Neutrophil (primary cell): ENCODE measurements around the gene SKIDA1.

ENCODE experiments used
- H3K27ac ChIP-seq: fragments of 200-600 bp; sonication (generic); 2 replicates; pipeline ENCODE4 v1.5.1; 2016; ENCODE audit warnings: mild to moderate bottlenecking, moderate library complexity
- H3K27me3 ChIP-seq: fragments of 200-600 bp; sonication (generic); 2 replicates; pipeline ENCODE4 v1.6.0; 2016; ENCODE audit warnings: mild to moderate bottlenecking
- H3K36me3 ChIP-seq: fragments of 200-600 bp; sonication (generic); 2 replicates; pipeline ENCODE4 v1.5.1; 2017
- H3K4me1 ChIP-seq, 2 experiments: fragments of 200-600 bp in 1 of 2; sonication (generic) in 1 of 2; 1 replicate in 1 of 2; 2 replicates in 1 of 2; pipeline versions ENCODE4 v1.5.1 to v1.6.1; 2013 to 2016; ENCODE audit warnings: low read depth in 1 of 2, low read length in 1 of 2, mild to moderate bottlenecking in 1 of 2, moderate library complexity in 1 of 2; ENCODE audit not compliant: control insufficient read depth in 1 of 2, insufficient read depth in 1 of 2
- H3K4me3 ChIP-seq, 2 experiments: fragments of 200-600 bp in 1 of 2; sonication (generic) in 1 of 2; 1 replicate in 1 of 2; 2 replicates in 1 of 2; pipeline ENCODE4 v1.5.1; 2013 to 2016; ENCODE audit warnings: low read depth in 1 of 2, low read length in 1 of 2, mild to moderate bottlenecking in 1 of 2, moderate library complexity in 1 of 2
- H3K9me3 ChIP-seq: fragments of 200-600 bp; sonication (generic); 2 replicates; pipeline ENCODE4 v1.5.1; 2016
- TF ChIP-seq, protein P1 (sequence below): fragments of 200-600 bp; sonication (generic); IDR thresholded peaks from 2 replicates; pipeline ENCODE4 v1.5.1; 2016; ENCODE audit warnings: antibody characterized with exemption

The SKIDA1 gene

DNA sequence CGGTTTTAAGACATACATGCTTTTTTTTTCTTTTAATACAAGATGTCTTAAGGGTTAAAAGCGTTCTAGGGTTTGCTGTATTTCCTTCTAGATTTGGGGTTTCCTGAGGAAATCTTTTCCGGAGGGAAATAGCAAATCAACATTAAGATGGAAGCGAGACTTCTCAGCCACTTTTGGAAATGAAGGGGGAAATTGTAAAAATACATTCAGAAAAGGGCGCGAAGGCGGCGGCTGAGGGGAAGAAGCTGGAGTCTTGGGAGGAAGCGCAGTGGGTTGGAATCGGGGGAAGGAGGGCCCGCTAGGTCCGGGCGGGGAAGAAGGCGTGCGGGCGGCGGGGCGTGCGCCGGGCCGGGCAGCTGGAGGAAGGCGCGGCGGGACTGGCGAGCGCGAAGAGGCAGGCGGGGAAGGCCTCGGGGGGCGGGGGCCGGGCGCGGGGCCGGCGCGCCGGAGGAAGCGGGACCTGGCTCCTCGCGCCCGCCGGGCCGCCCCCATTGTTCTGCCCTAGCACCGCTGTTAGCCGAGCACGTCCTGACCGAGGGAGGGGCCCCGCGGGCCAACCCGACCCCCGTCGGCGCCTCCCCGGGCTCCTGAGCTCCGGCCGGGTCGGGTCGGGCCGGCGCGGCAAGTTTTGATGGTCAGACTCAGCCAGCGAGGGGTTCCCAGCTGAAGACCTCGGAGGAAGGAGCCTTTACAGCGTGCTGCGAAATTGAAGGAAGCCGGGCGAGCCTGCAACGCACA is 1.5 kb upstream of the SKIDA1 start:
- Histone ChIP-seq H3K27ac (peak overlapping the region; percentile 77), H3K27me3 (peaks cover 3% of the 10 kb centered on the region), H3K4me1 (peaks cover 29 to 31% of the 10 kb centered on the region in 2 experiments), H3K4me3 (peak overlapping the region; percentile 84 to 90), H3K9me3 (no peaks in the 10 kb centered on the region), H3K36me3 (no peaks in the 10 kb centered on the region)
- TF ChIP-seq, protein P1, sequence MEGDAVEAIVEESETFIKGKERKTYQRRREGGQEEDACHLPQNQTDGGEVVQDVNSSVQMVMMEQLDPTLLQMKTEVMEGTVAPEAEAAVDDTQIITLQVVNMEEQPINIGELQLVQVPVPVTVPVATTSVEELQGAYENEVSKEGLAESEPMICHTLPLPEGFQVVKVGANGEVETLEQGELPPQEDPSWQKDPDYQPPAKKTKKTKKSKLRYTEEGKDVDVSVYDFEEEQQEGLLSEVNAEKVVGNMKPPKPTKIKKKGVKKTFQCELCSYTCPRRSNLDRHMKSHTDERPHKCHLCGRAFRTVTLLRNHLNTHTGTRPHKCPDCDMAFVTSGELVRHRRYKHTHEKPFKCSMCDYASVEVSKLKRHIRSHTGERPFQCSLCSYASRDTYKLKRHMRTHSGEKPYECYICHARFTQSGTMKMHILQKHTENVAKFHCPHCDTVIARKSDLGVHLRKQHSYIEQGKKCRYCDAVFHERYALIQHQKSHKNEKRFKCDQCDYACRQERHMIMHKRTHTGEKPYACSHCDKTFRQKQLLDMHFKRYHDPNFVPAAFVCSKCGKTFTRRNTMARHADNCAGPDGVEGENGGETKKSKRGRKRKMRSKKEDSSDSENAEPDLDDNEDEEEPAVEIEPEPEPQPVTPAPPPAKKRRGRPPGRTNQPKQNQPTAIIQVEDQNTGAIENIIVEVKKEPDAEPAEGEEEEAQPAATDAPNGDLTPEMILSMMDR, result no peak

- H3K27me3 ChIP-seq, result peaks cover 9% of the 10 kb centered on the region
- TF ChIP-seq, protein P1, result no peak
- H3K27ac ChIP-seq, result peak overlapping the region; percentile 77
- no peaks in the 10 kb centered on the region for H3K9me3 ChIP-seq
- peak overlapping the region; percentile 84 to 90 for H3K4me3 ChIP-seq
- no peaks in the 10 kb centered on the region for H3K36me3 ChIP-seq
- peaks cover 29 to 31% of the 10 kb centered on the region in 2 experiments for H3K4me1 ChIP-seq
These were observed 842 bp upstream of the SKIDA1 start for GRCh38 chr10:21526188-21526859.

DNA sequence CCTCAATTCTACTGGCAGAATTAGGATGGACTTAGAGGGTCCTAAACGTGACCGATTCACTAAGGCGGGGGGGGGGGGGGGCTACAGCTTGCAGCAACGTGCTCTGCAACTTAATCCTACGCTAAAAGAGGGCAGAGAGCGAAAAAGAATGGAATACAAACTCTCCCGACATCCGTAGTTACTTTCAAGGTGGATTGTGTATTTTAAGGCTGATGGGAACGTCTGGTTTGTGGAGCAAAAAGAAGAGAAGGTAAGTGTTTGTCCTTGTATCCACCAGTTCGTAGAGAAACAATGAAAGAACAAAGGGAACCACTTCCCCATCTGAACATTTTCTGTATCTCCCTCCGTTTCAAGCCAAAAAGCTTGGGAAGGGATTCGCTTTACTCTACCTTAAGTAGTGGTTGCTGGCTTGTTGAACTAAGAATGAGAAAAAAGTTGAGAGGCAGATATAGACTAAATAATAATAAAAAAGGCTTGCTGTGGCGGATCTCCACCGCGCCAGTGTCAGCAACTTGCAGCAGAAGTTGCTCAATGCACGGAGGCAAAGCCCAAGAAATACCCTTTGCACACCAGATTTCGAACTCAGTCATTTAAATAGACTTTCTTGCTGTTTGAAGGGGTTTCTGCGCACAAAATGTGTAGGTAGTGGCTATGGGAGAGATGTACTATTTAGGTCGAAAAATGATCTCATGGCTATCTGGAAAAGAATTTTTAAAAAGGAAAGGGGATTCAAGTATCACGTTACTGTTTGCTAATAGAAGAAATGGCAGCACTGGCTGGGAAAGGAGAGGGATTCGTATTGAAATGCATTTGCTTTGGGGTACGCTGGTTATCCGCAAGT is 736 bp downstream of the SKIDA1 start:
- Histone ChIP-seq H3K27ac (peak overlapping the region; percentile 77), H3K27me3 (peaks cover 25% of the 10 kb centered on the region), H3K36me3 (no peaks in the 10 kb centered on the region), H3K9me3 (no peaks in the 10 kb centered on the region), H3K4me3 (peak overlapping the region; percentile 84 to 90), H3K4me1 (peaks cover 35% of the 10 kb centered on the region in 2 experiments)
- TF ChIP-seq, protein P1, result no peak

DNA sequence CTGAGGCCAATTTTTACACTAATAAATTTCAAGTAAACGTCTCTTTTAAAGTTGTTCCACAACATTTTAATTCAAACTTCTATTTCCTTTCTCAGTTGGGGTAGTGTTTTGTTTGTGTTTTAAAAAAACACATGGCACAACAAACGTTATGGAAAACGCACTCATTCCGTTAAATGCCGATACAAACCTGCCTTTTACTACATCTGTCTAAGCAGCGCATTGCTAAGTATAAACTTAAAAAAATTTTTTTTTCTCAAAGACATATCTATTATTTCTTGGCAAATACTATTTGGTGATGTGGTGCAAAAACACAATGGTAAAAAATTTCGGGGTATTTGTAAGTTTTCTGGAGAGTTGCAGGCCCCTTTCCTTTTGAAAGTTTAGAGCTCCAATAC is 1.4 kb downstream of the SKIDA1 start:
- TF ChIP-seq, protein P1, result no peak
- Histone ChIP-seq H3K27ac (no peak overlapping the region), H3K4me1 (peaks cover 41 to 42% of the 10 kb centered on the region in 2 experiments), H3K9me3 (no peaks in the 10 kb centered on the region), H3K36me3 (no peaks in the 10 kb centered on the region), H3K4me3 (peak overlapping the region in 1 of 2 experiments; percentile 84), H3K27me3 (peaks cover 31% of the 10 kb centered on the region)

GRCh38 chr10:21523557-21524008 is 1.9 kb downstream of the SKIDA1 start:
- Histone ChIP-seq H3K27me3 (peaks cover 37% of the 10 kb centered on the region), H3K27ac (no peak overlapping the region), H3K4me3 (no peak overlapping the region), H3K36me3 (no peaks in the 10 kb centered on the region), H3K9me3 (no peaks in the 10 kb centered on the region), H3K4me1 (peaks cover 47% of the 10 kb centered on the region in 2 experiments)
- TF ChIP-seq, protein P1, result no peak
